SU-DHL-6 (cell line): ENCODE results near the gene POLE.

Experiments used
- CTCF ChIP-seq: fragments of 200-600 bp; sonication (generic); IDR thresholded peaks from one replicate; pipeline ENCODE4 v1.5.1; 2017; ENCODE audit warnings: antibody characterized with exemption, mild to moderate bottlenecking, low read length, moderate library complexity; ENCODE audit not compliant: insufficient read depth, poor library complexity, severe bottlenecking
- EZH2phosphoT487 ChIP-seq: fragments of 200-600 bp; sonication (generic), shearing (Covaris generic); conservative IDR thresholded peaks from 2 replicates; pipeline ENCODE4 v1.6.1; 2018; ENCODE audit warnings: mild to moderate bottlenecking, antibody characterized with exemption, low read length, moderate library complexity, mixed read lengths

GRCh38 chr12:132596016-132596415 lies 91.1 kb downstream of the POLE start:
- TF ChIP-seq CTCF (no peak), EZH2phosphoT487 (no peak)
